ENCODE data around the gene VPS54. TPM values are rescaled to one million over a fixed set of nuclear protein-coding genes. Genes with fewer than 3 reads are reported as not detected.

Gene VPS54
- total RNA-seq, 1 donor from 2014 or later: 27.1 TPM

DNA sequence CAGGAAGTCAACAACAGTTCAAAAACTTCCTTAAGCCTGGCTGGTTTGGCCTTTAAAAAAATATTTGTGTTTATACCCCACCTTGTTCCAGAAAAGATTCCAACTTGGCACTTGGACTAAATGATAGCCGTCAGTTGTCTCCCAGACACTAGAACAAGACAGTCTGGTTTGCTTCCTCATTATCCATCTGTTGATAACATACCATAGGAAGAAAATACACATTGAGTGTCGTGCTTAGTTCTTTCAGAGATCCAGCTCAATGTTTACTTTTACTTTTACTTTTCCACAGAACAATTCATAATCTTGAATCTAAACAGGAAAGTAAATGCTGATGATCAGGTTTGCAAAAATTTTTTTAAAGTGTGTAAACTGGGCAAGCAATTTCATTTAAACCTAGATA is 2.4 kb upstream of the VPS54 start:
- H3K4me3 Mint-ChIP-seq: peak overlapping the region; percentile 65
- TF ChIP-seq, protein P1, sequence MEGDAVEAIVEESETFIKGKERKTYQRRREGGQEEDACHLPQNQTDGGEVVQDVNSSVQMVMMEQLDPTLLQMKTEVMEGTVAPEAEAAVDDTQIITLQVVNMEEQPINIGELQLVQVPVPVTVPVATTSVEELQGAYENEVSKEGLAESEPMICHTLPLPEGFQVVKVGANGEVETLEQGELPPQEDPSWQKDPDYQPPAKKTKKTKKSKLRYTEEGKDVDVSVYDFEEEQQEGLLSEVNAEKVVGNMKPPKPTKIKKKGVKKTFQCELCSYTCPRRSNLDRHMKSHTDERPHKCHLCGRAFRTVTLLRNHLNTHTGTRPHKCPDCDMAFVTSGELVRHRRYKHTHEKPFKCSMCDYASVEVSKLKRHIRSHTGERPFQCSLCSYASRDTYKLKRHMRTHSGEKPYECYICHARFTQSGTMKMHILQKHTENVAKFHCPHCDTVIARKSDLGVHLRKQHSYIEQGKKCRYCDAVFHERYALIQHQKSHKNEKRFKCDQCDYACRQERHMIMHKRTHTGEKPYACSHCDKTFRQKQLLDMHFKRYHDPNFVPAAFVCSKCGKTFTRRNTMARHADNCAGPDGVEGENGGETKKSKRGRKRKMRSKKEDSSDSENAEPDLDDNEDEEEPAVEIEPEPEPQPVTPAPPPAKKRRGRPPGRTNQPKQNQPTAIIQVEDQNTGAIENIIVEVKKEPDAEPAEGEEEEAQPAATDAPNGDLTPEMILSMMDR (conservative IDR thresholded peaks at IDR 0.05): no peak

DNA sequence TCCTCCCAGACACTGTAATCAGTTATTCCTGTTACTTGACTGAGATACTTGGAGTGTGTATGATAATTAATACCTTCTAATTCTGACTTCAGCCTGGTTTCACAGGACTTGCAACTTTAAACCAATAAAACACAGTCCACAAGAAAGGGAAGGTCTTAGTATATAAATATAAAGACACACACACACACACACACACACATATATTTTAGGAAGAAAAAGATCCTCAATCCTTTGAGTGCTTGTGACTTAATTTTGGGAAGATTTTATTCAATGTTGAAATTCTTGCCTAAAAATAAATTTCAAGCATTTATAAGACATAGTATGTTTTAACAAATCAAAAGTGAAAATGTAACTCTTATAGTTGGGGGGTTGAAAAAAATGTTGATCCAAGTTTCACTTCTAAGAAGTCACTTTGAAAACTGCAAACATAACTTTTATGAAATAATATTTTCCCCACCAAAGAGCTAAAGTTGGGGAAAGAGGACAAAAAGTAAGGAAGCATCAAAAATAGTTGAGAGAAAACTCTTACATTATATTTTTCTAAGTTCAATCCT is 824 bp upstream of the VPS54 start:
- H3K27me3 Mint-ChIP-seq (ENCODE audit: low read depth): no peaks in the 10 kb centered on the region
- peak overlapping the region; percentile 97 for H3K27ac Mint-ChIP-seq (ENCODE audit: unreplicated experiment)
- H3K36me3 Mint-ChIP-seq (ENCODE audit: low read depth): no peaks in the 10 kb centered on the region
- H3K9me3 Mint-ChIP-seq: no peaks in the 10 kb centered on the region
- DNase-seq (ENCODE audit: low read depth, low spot score): no peak
- peaks cover 36% of the 10 kb centered on the region for H3K4me1 Mint-ChIP-seq
- TF ChIP-seq, protein P1 (conservative IDR thresholded peaks at IDR 0.05): no peak
- H3K4me3 Mint-ChIP-seq: peak overlapping the region; percentile 93

More for the DNA sequence above, 2.4 kb upstream of the VPS54 start:
- peaks cover 24% of the 10 kb centered on the region for H3K4me1 Mint-ChIP-seq
- no peaks in the 10 kb centered on the region for H3K27me3 Mint-ChIP-seq (ENCODE audit: low read depth)
- DNase-seq (ENCODE audit: low read depth, low spot score): no peak
- H3K9me3 Mint-ChIP-seq: no peaks in the 10 kb centered on the region
- no peaks in the 10 kb centered on the region for H3K36me3 Mint-ChIP-seq (ENCODE audit: low read depth)
- H3K27ac Mint-ChIP-seq (ENCODE audit: unreplicated experiment): no peak overlapping the region

DNA sequence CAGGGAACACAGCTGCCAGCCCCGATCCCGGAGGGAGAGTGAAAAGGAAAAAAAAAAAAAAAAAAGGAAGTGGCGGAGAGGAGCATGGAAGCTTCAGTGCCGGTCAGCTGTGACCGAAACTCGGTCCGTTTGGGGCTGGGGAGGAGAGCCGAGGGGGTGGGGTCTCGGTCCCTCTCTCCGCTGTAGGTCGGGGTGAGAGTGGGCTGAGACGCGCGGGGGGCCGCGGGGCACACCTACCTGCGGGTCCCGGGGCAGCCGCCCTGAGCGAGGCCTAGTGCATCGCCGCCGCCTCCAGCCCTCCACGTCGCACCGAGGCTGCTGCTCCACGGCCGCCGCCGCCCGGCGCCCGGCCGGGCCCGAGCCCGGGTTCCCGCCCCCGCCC is 536 bp downstream of the VPS54 start:
- no peaks in the 10 kb centered on the region for H3K9me3 Mint-ChIP-seq
- peaks cover 36% of the 10 kb centered on the region for H3K4me1 Mint-ChIP-seq
- DNase-seq (ENCODE audit: low read depth, low spot score): no peak
- TF ChIP-seq, protein P1 (conservative IDR thresholded peaks at IDR 0.05): no peak
- no peaks in the 10 kb centered on the region for H3K36me3 Mint-ChIP-seq (ENCODE audit: low read depth)
- H3K4me3 Mint-ChIP-seq: peak overlapping the region; percentile 95
- peak overlapping the region; percentile 95 for H3K27ac Mint-ChIP-seq (ENCODE audit: unreplicated experiment)
- H3K27me3 Mint-ChIP-seq (ENCODE audit: low read depth): no peaks in the 10 kb centered on the region

DNA sequence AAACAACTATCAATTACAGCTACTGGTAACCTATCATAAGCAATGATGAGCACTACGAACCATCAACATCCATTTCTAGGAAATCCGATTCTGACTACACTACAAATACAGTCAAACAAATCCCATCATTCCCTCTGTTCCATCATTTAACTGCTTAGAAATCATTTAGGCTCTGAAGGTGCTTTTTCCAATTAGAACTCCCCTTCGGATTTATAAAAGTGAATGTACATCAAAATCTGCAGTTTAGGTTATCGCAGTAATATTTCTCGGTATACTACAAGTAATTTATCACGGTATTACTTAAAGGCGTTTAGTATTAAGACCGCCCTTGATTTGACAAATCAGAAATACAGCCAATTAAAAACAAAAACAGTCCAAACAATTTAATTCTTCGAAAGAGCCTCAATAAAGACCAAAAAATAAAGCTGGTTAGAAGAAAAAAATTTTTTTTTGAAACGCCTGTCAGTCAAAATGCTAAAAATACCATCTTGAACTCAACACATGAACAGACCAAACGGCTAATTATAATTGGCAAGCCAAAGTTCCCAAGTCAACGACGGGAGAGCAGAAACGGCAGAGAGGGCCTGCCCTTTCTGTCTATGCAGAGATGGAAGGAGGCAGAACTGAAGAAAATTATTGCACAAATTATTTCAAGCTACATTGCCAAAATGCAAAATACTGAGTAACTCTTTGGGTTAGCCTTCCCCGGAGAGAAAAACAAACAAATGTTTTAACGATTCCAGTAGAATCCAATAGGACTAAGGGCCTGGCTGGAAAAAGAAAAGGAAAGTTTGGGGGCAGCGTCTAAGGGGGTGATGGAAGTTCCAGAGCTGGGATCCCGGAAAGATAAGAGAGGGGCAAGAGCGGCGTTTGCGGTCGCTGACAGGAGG is 1.2 kb downstream of the VPS54 start:
- H3K27me3 Mint-ChIP-seq (ENCODE audit: low read depth): no peaks in the 10 kb centered on the region
- H3K9me3 Mint-ChIP-seq: no peaks in the 10 kb centered on the region
- TF ChIP-seq, protein P1 (conservative IDR thresholded peaks at IDR 0.05): no peak
- H3K36me3 Mint-ChIP-seq (ENCODE audit: low read depth): no peaks in the 10 kb centered on the region
- peak overlapping the region; percentile 95 for H3K4me3 Mint-ChIP-seq
- no peak for DNase-seq (ENCODE audit: low read depth, low spot score)
- H3K4me1 Mint-ChIP-seq: peaks cover 36% of the 10 kb centered on the region
- H3K27ac Mint-ChIP-seq (ENCODE audit: unreplicated experiment): peak overlapping the region; percentile 95

DNA sequence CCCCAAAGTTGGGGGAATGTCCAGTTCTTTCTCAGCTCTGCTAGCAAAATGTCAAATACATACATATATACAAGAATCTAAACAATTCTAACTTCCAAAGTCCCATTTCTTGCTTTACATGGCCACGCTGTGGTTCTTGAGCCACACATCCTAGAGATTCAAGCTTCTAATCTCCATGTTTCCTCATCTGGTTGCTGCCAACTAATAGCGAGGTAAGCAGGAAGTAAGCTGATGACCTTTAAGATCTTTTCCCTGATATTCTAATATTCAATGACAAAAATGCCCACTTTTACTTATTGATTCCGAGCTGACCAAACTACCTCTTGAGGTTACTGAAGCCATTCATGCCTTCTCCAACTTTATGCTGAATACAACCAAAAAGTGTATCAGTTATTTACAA is 3.3 kb downstream of the VPS54 start:
- TF ChIP-seq, protein P1 (conservative IDR thresholded peaks at IDR 0.05): no peak
- Mint-ChIP-seq H3K27ac (ENCODE audit: unreplicated experiment) (no peak overlapping the region), H3K9me3 (no peaks in the 10 kb centered on the region), H3K4me3 (peak overlapping the region; percentile 64), H3K36me3 (ENCODE audit: low read depth) (no peaks in the 10 kb centered on the region), H3K4me1 (peaks cover 36% of the 10 kb centered on the region), H3K27me3 (ENCODE audit: low read depth) (no peaks in the 10 kb centered on the region)
- no peak for DNase-seq (ENCODE audit: low read depth, low spot score)

Measured in neural crest cell (in vitro differentiated cells).